ENCODE measurements around the gene WDR74.
"Not testable (repeated sequence)": the region's sequence is repeated elsewhere in the genome, so short reads cannot be mapped to it uniquely, and the experiment has no call there.

The WDR74 gene

GRCh38 chr11:62875698-62876478 is 36.5 kb upstream of the WDR74 start:
- no peak overlapping the region for H3K27ac Mint-ChIP-seq
- peaks cover 16% of the 10 kb centered on the region for H3K4me1 Mint-ChIP-seq (ENCODE audit: low read depth)
- H3K9me3 Mint-ChIP-seq, result no peaks in the 10 kb centered on the region
- H3K4me3 Mint-ChIP-seq, result no peak overlapping the region
- H3K27me3 Mint-ChIP-seq, result no peaks in the 10 kb centered on the region
- H3K36me3 Mint-ChIP-seq (ENCODE audit: low read depth), result peaks cover 38% of the 10 kb centered on the region

GRCh38 chr11:62874851-62875250 is 35.5 kb upstream of the WDR74 start:
- Mint-ChIP-seq H3K36me3 (ENCODE audit: low read depth) (peaks cover 30% of the 10 kb centered on the region), H3K4me1 (ENCODE audit: low read depth) (peaks cover 6% of the 10 kb centered on the region), H3K27ac (no peak overlapping the region), H3K27me3 (no peaks in the 10 kb centered on the region), H3K4me3 (no peak overlapping the region), H3K9me3 (no peaks in the 10 kb centered on the region)

- Mint-ChIP-seq H3K4me3 (no peak overlapping the region), H3K27me3 (no peaks in the 10 kb centered on the region), H3K4me1 (ENCODE audit: low read depth) (peaks cover 15% of the 10 kb centered on the region), H3K9me3 (no peaks in the 10 kb centered on the region), H3K27ac (no peak overlapping the region), H3K36me3 (ENCODE audit: low read depth) (peaks cover 10% of the 10 kb centered on the region)
These were observed 26.2 kb upstream of the WDR74 start for GRCh38 chr11:62865635-62866034.

- no peaks in the 10 kb centered on the region for H3K27me3 Mint-ChIP-seq
These were observed 24.4 kb upstream of the WDR74 start for GRCh38 chr11:62863687-62864335.

GRCh38 chr11:62861564-62862192 is 22.3 kb upstream of the WDR74 start:
- not testable (repeated sequence) for H3K27me3 Mint-ChIP-seq, H3K4me3 Mint-ChIP-seq, H3K27ac Mint-ChIP-seq, H3K9me3 Mint-ChIP-seq
- Mint-ChIP-seq H3K36me3 (ENCODE audit: low read depth) (peaks cover 28% of the 10 kb centered on the region), H3K4me1 (ENCODE audit: low read depth) (peaks cover 43% of the 10 kb centered on the region)

More at GRCh38 chr11:62863687-62864335, 24.4 kb upstream of the WDR74 start:
- Mint-ChIP-seq H3K27ac (no peak overlapping the region), H3K36me3 (ENCODE audit: low read depth) (peaks cover 17% of the 10 kb centered on the region), H3K4me1 (ENCODE audit: low read depth) (peaks cover 25% of the 10 kb centered on the region), H3K4me3 (no peak overlapping the region), H3K9me3 (no peaks in the 10 kb centered on the region)

- Mint-ChIP-seq H3K9me3 (no peaks in the 10 kb centered on the region), H3K4me1 (ENCODE audit: low read depth) (peaks cover 48% of the 10 kb centered on the region)
These were observed 21.6 kb upstream of the WDR74 start for GRCh38 chr11:62860835-62861563.

GRCh38 chr11:62859281-62859703 is 19.9 kb upstream of the WDR74 start:
- H3K9me3 Mint-ChIP-seq, H3K27ac Mint-ChIP-seq, H3K4me3 Mint-ChIP-seq, H3K27me3 Mint-ChIP-seq: not testable (repeated sequence)
- Mint-ChIP-seq H3K4me1 (ENCODE audit: low read depth) (peaks cover 64% of the 10 kb centered on the region), H3K36me3 (ENCODE audit: low read depth) (peaks cover 47% of the 10 kb centered on the region)

More at GRCh38 chr11:62860835-62861563, 21.6 kb upstream of the WDR74 start:
- Mint-ChIP-seq H3K36me3 (ENCODE audit: low read depth) (peaks cover 34% of the 10 kb centered on the region), H3K27me3 (peaks cover 1% of the 10 kb centered on the region), H3K27ac (no peak overlapping the region), H3K4me3 (no peak overlapping the region)

GRCh38 chr11:62858201-62858600 is 18.8 kb upstream of the WDR74 start:
- Mint-ChIP-seq H3K27ac (peak overlapping the region; percentile 60), H3K27me3 (peaks cover 6% of the 10 kb centered on the region), H3K4me3 (peak overlapping the region; percentile 98), H3K36me3 (ENCODE audit: low read depth) (peaks cover 58% of the 10 kb centered on the region), H3K4me1 (ENCODE audit: low read depth) (peaks cover 75% of the 10 kb centered on the region), H3K9me3 (no peaks in the 10 kb centered on the region)

- Mint-ChIP-seq H3K27me3 (peaks cover 6% of the 10 kb centered on the region), H3K27ac (peak overlapping the region; percentile 60), H3K4me1 (ENCODE audit: low read depth) (peaks cover 78% of the 10 kb centered on the region), H3K4me3 (peak overlapping the region; percentile 98), H3K36me3 (ENCODE audit: low read depth) (peaks cover 61% of the 10 kb centered on the region), H3K9me3 (no peaks in the 10 kb centered on the region)
These were observed 18.2 kb upstream of the WDR74 start for GRCh38 chr11:62857541-62857982.

GRCh38 chr11:62856333-62856895 is 17.0 kb upstream of the WDR74 start:
- H3K36me3 Mint-ChIP-seq (ENCODE audit: low read depth), result peaks cover 70% of the 10 kb centered on the region
- H3K4me3 Mint-ChIP-seq, result peak overlapping the region; percentile 98
- H3K4me1 Mint-ChIP-seq (ENCODE audit: low read depth), result peaks cover 82% of the 10 kb centered on the region
- H3K9me3 Mint-ChIP-seq, result no peaks in the 10 kb centered on the region
- peak overlapping the region; percentile 99 for H3K27ac Mint-ChIP-seq
- peaks cover 6% of the 10 kb centered on the region for H3K27me3 Mint-ChIP-seq

- Mint-ChIP-seq H3K4me3 (peak overlapping the region; percentile 98), H3K9me3 (no peaks in the 10 kb centered on the region), H3K36me3 (ENCODE audit: low read depth) (peaks cover 72% of the 10 kb centered on the region), H3K27me3 (peaks cover 6% of the 10 kb centered on the region), H3K27ac (peak overlapping the region; percentile 99), H3K4me1 (ENCODE audit: low read depth) (peaks cover 77% of the 10 kb centered on the region)
These were observed 16.4 kb upstream of the WDR74 start for GRCh38 chr11:62855571-62856332.

- Mint-ChIP-seq H3K27ac (peak overlapping the region; percentile 99), H3K9me3 (no peaks in the 10 kb centered on the region), H3K36me3 (ENCODE audit: low read depth) (peaks cover 72% of the 10 kb centered on the region), H3K27me3 (peaks cover 6% of the 10 kb centered on the region), H3K4me3 (peak overlapping the region; percentile 98), H3K4me1 (ENCODE audit: low read depth) (peaks cover 75% of the 10 kb centered on the region)
These were observed 15.6 kb upstream of the WDR74 start for GRCh38 chr11:62854825-62855570.

Measured in stimulated activated naive CD8-positive, alpha-beta T cell treated with anti-CD3 and anti-CD28 coated beads, Interleukin-15, Interleukin-2, amounts not matched to agents 100 ng/mL and 50 ng/mL, for 24 hours (primary cell).